OCI-LY1 (cell line): ENCODE measurements around the gene TRAK1.

Experiments
- CTCF ChIP-seq: fragments of 200-600 bp; sonication (generic), shearing (Covaris generic); IDR thresholded peaks from 2 replicates; pipeline ENCODE4 v1.5.1; 2017; ENCODE audit warnings: mild to moderate bottlenecking, antibody characterized with exemption, low read length, moderate library complexity, mixed read lengths
- EZH2 ChIP-seq: fragments of 200-600 bp; sonication (generic), shearing (Covaris generic); IDR thresholded peaks from 2 replicates; pipeline ENCODE4 v1.8.0; 2017; ENCODE audit warnings: borderline replicate concordance, mixed run types, mild to moderate bottlenecking, antibody characterized with exemption, low read length, moderate library complexity, mixed read lengths

- no peak for TF ChIP-seq CTCF
- no peak for TF ChIP-seq EZH2
These were observed 29.7 kb downstream of the TRAK1 start for GRCh38 chr3:42120866-42121265.
